NCI-H1930 (cell line): ENCODE data around the gene HYAL4.

Experiments
- DNase-seq, 2 experiments: peaks; one replicate each; lab custom pipeline; 2025; lab: John Stamatoyannopoulos, UW

The HYAL4 gene

DNA sequence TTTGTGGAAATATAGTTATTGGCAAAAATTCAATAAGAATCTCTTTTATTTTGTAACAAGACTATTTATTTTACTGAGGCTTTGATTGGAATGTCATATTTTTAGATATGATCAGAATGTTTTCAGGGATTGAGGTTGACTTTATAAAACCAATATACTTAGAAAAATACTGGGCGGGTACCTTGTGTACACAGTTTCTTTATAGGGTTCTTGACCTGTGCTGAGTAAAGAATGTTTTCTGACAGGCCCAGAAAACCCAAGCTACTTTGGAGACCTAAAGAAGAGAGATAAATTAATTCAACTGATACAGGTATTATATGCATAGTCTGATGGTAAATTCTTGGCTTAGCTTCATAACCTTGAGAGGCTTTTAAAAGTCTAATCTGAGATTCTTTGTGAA, 56.1 kb downstream of the HYAL4 start:
- DNase-seq: no peak

DNA sequence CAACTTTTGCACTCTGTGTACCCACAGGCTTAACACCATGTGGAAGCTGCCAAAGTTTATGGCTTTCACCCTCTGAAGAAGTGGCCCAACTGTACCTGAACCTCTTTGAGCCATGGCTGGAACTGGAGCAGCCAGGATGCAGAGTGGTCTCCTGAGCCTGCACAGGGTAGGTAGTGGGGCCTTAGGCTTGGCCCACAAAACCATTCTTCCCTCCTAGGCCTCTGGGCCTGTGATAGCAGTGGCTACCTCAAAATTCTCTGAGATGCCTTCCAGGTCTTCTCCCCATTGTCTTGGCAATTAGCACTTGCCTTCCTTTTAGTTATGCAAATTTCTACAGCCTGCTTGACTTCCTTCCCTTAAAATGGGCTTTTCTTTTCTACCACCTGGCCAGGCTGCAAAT, 60.7 kb downstream of the HYAL4 start:
- DNase-seq: no peak

DNA sequence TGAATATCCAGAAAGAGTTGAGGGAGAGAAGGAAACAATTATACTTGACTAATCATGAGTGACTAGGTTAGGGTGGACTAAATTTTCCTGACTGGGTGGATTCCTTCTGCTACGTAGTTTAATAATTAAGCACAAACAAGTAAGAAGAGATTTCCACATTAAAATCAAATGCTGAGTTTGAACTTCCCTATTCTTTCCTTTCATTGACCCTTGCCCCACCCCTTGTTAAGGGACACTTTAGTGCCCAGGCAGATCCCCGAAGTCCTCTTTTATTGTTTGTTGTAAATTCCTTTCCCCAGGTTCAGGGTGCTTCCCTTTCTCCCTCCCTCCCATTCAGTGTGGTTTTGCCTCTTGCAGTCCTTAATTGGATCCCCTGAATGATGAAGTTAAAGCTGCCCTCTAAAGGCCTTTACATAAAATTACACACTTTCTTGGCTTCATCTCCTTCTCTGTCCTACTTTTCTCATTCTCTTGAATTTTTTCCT, 71.3 kb downstream of the HYAL4 start:
- no peak for DNase-seq

DNA sequence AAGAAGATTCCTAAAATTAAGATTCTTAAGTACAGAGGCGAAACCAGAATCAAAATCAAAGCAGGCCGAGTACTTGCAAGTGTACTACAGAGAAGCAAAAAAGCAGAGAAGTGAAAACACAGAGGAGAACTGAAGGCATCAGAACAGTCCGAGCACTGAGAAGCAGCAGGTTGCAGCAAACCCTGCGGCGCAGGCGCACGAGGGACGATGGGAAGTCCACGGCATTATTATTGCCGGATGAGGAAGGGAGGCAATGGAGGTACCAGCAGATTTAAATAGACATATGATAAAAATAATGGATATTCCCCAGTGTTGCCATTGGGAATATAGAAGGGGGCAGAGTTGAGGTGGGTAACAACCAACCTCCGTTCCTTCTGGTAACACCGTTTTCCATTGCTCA, 72.9 kb downstream of the HYAL4 start:
- DNase-seq: no peak

DNA sequence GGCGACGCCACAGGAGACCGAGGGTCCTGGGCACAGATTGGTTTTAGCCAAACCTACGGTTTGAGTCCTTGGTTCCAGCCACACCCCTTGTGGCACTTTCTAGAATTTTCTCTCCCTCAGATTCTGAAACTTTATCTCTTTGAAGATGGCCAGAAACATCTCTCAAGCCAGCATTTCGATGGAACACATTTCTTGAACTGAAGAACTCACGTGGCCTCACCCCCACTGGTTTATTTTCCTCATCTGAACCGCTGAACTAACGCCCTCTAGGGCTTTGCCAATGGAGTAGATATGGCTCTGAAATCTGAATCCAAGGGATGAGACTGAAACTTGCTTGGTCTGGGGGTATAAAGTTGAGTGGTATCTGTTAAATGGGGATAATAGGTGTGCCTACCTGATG, 73.3 kb downstream of the HYAL4 start:
- no peak for DNase-seq

DNA sequence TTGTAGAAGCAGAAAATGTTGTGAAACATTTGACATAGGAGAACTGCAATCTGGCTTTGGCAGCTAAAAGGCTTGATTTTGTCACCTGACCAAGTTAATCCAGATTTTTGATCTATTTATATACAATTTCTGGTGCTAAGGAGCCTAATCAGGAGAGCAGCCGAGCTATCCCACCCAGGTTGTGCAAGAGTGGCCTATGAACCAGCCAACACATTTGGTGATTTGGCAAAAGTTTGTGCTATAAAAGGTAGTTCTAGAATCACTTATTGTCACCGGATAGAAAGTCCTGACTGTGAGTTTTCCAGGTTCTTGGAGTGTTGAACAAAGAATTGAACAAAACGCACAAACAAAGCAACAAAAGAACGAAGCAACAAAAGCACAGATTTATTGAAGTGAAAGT, 78.6 kb downstream of the HYAL4 start:
- DNase-seq: no peak

DNA sequence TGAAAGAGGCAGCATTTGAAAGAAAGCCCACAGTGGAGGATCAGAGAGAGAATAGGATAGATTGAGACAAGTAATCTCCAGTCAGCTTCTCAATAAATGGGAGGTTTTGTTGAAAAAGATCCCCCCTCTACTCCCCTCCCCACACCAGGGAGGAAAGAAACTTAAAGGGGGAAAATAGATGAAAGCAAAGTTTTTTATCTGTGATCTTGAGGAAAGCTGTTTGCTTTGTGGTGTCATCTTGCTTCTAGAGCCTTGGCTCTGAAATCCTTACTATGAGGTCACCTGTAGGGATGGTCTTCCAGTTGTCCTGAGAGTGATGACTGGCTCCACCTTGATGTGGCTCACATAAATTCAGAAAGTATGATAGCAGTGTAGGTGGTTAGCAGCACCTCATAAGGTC, 80.0 kb downstream of the HYAL4 start, which contains the start of gene SPAM1:
SPAM1 (plus strand) TSS at position 301 of the 400 bp plus-strand sequence. CDS start 28,330 bp downstream, outside the sequence.
- DNase-seq: no peak
